C4-2B (cell line): ENCODE measurements around the gene SRBD1.

Experiments
- ZFX ChIP-seq: fragments of 450-650 bp; IDR thresholded peaks from 2 replicates; pipeline ENCODE4 v1.6.1; 2017
- TF ChIP-seq, protein P1 (sequence below): fragments of 450-650 bp; conservative IDR thresholded peaks from 2 replicates; pipeline ENCODE4 v1.5.1; 2017; ENCODE audit warnings: mild to moderate bottlenecking

DNA sequence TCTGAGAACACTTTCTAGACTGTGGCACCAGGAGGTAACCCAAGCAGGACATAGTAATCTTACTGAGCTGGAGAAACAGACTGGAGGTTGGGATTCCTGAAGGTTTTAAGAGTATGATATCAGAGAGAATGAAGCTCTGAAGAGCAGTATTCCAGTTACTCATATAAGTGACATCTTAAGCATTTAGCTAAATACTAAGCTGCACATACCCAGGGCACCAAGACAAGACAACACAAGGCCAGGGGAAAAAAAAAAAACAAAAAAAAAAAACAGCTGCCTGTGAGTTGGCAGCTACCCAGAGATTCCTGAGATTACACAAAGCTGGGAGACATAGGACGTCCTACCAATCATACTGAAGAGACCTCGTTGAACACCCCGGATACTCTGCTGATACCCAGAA is 175.8 kb downstream of the SRBD1 start:
- TF ChIP-seq, protein P1, sequence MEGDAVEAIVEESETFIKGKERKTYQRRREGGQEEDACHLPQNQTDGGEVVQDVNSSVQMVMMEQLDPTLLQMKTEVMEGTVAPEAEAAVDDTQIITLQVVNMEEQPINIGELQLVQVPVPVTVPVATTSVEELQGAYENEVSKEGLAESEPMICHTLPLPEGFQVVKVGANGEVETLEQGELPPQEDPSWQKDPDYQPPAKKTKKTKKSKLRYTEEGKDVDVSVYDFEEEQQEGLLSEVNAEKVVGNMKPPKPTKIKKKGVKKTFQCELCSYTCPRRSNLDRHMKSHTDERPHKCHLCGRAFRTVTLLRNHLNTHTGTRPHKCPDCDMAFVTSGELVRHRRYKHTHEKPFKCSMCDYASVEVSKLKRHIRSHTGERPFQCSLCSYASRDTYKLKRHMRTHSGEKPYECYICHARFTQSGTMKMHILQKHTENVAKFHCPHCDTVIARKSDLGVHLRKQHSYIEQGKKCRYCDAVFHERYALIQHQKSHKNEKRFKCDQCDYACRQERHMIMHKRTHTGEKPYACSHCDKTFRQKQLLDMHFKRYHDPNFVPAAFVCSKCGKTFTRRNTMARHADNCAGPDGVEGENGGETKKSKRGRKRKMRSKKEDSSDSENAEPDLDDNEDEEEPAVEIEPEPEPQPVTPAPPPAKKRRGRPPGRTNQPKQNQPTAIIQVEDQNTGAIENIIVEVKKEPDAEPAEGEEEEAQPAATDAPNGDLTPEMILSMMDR, result no peak
- no peak for TF ChIP-seq ZFX
